Activated T-helper 1 cell treated with anti-CD3 and anti-CD28 coated beads, Interleukin-2, amount 50 U/mL, for 16 hours (primary cell): ENCODE data around the gene NRXN3.

ENCODE experiments used
- DNase-seq, 2 donors: peaks; one replicate each; pipeline ENCODE4 v3.0.0-alpha.2; 2020; ENCODE audit warnings: low read depth in 1 of 2, low spot score in 1 of 2

Gene NRXN3

GRCh38 chr14:79383031-79383430 lies 1212.9 kb downstream of the NRXN3 start:
- DNase-seq = no peak

GRCh38 chr14:79383475-79383874 lies 1213.3 kb downstream of the NRXN3 start:
- DNase-seq = no peak

GRCh38 chr14:79395061-79395460 lies 1224.9 kb downstream of the NRXN3 start:
- DNase-seq = no peak

GRCh38 chr14:79404874-79405511 lies 1234.8 kb downstream of the NRXN3 start:
- DNase-seq = no peak

GRCh38 chr14:79405512-79405910 lies 1235.3 kb downstream of the NRXN3 start:
- no peak for DNase-seq

- DNase-seq = no peak
Measured at GRCh38 chr14:79407572-79407971, 1237.4 kb downstream of the NRXN3 start.

- DNase-seq = no peak
Measured at GRCh38 chr14:79408696-79409095, 1238.5 kb downstream of the NRXN3 start.

GRCh38 chr14:79411403-79412174 lies 1241.4 kb downstream of the NRXN3 start:
- DNase-seq = no peak

GRCh38 chr14:79412822-79413221 lies 1242.6 kb downstream of the NRXN3 start:
- DNase-seq = no peak

GRCh38 chr14:79413734-79414428 lies 1243.7 kb downstream of the NRXN3 start:
- DNase-seq = no peak

- no peak for DNase-seq
Measured at GRCh38 chr14:79415726-79416125, 1245.6 kb downstream of the NRXN3 start.

- no peak for DNase-seq
Measured at GRCh38 chr14:79417961-79418360, 1247.8 kb downstream of the NRXN3 start.

GRCh38 chr14:79418649-79419415 lies 1248.7 kb downstream of the NRXN3 start:
- no peak for DNase-seq

- DNase-seq = no peak
Measured at GRCh38 chr14:79419571-79420327, 1249.6 kb downstream of the NRXN3 start.

- no peak for DNase-seq
Measured at GRCh38 chr14:79420725-79421124, 1250.6 kb downstream of the NRXN3 start.

- no peak for DNase-seq
Measured at GRCh38 chr14:79421811-79422210, 1251.6 kb downstream of the NRXN3 start.

- no peak for DNase-seq
Measured at GRCh38 chr14:79424462-79424861, 1254.3 kb downstream of the NRXN3 start.

- no peak for DNase-seq
Measured at GRCh38 chr14:79426103-79426755, 1256.1 kb downstream of the NRXN3 start.

GRCh38 chr14:79432640-79433039 lies 1262.5 kb downstream of the NRXN3 start:
- no peak for DNase-seq

GRCh38 chr14:79436335-79436734 lies 1266.2 kb downstream of the NRXN3 start:
- no peak for DNase-seq
